OCI-M1 (cell line): Measurements from ENCODE around the gene TMEM138.

Experiments
- DNase-seq: peaks from one replicate; lab custom pipeline; 2025; lab: John Stamatoyannopoulos, UW

Gene TMEM138

GRCh38 chr11:61406067-61406466 lies 43.9 kb downstream of the TMEM138 start:
- DNase-seq = no peak

- DNase-seq = no peak
Measured at GRCh38 chr11:61406991-61407728, 45.0 kb downstream of the TMEM138 start.

- DNase-seq = no peak
Measured at GRCh38 chr11:61411589-61411988, 49.4 kb downstream of the TMEM138 start.

GRCh38 chr11:61413496-61413895 lies 51.3 kb downstream of the TMEM138 start:
- DNase-seq = no peak

- no peak for DNase-seq
Measured at GRCh38 chr11:61414547-61414946, 52.4 kb downstream of the TMEM138 start.

- no peak for DNase-seq
Measured at GRCh38 chr11:61415381-61415780, 53.2 kb downstream of the TMEM138 start.

- DNase-seq = no peak
Measured at GRCh38 chr11:61416941-61417340, 54.8 kb downstream of the TMEM138 start.

GRCh38 chr11:61417670-61418069 lies 55.5 kb downstream of the TMEM138 start:
- peak; percentile 5 for DNase-seq

- DNase-seq = no peak
Measured at GRCh38 chr11:61418136-61418535, 56.0 kb downstream of the TMEM138 start.
